GM23248 (cell line): ENCODE results near the gene ACO2. TPM values are rescaled to one million over a fixed set of nuclear protein-coding genes. Genes with fewer than 3 reads are reported as not detected.

Experiments used
- DNase-seq: peaks from one replicate; pipeline ENCODE4 v3.0.0-alpha.2; 2015
- H2AFZ ChIP-seq: fragments of 200-600 bp; sonication (generic); 2 replicates; pipeline ENCODE4 v1.6.1; 2016; ENCODE audit warnings: antibody characterized with exemption
- H3F3A ChIP-seq: fragments of 200-600 bp; sonication (generic); 2 replicates; pipeline ENCODE4 v1.6.1; 2016; ENCODE audit warnings: mild to moderate bottlenecking, antibody characterized with exemption, mixed run types; ENCODE audit not compliant: insufficient read depth
- H3K27ac ChIP-seq: fragments of 200-600 bp; sonication (generic); 2 replicates; pipeline ENCODE4 v1.5.1; 2016; ENCODE audit warnings: mild to moderate bottlenecking
- H3K27me3 ChIP-seq: fragments of 200-600 bp; sonication (generic); replicated peaks from 2 replicates; pipeline ENCODE4 v1.6.1; 2016; ENCODE audit warnings: mild to moderate bottlenecking; ENCODE audit not compliant: insufficient read depth
- H3K36me3 ChIP-seq: fragments of 200-600 bp; sonication (generic); 2 replicates; pipeline ENCODE4 v1.6.1; 2016; ENCODE audit warnings: low read depth, mild to moderate bottlenecking
- H3K4me1 ChIP-seq: fragments of 200-600 bp; sonication (generic); 2 replicates; pipeline ENCODE4 v1.6.1; 2016; ENCODE audit warnings: mild to moderate bottlenecking; ENCODE audit not compliant: insufficient read depth
- H3K4me2 ChIP-seq: fragments of 200-600 bp; sonication (generic); one replicate; pipeline ENCODE4 v1.6.1; 2016; ENCODE audit warnings: mild to moderate bottlenecking; ENCODE audit not compliant: unreplicated experiment
- H3K4me3 ChIP-seq: fragments of 200-600 bp; sonication (generic); 2 replicates; pipeline ENCODE4 v1.5.1; 2016; ENCODE audit warnings: mild to moderate bottlenecking
- H3K79me2 ChIP-seq: fragments of 200-600 bp; sonication (generic); 2 replicates; pipeline ENCODE4 v1.6.1; 2016; ENCODE audit warnings: mild to moderate bottlenecking; ENCODE audit not compliant: insufficient read depth
- H3K9ac ChIP-seq: fragments of 200-600 bp; sonication (generic); 2 replicates; pipeline ENCODE4 v1.6.1; 2016; ENCODE audit warnings: mild to moderate bottlenecking
- H3K9me2 ChIP-seq: fragments of 200-600 bp; sonication (generic); 2 replicates; pipeline ENCODE4 v1.6.1; 2016; ENCODE audit warnings: mixed run types, mild to moderate bottlenecking, moderate library complexity; ENCODE audit not compliant: insufficient read depth
- H3K9me3 ChIP-seq: fragments of 200-600 bp; sonication (generic); one replicate; pipeline ENCODE4 v1.6.1; 2017; ENCODE audit warnings: low read depth
- H4K20me1 ChIP-seq: fragments of 200-600 bp; sonication (generic); 2 replicates; pipeline ENCODE4 v1.6.0; 2016; ENCODE audit not compliant: insufficient read depth
- EZH2 ChIP-seq: fragments of 200-600 bp; sonication (generic); IDR thresholded peaks from 2 replicates; pipeline ENCODE4 v1.6.1; 2018; ENCODE audit warnings: antibody characterized with exemption, mild to moderate bottlenecking; ENCODE audit not compliant: insufficient read depth, poor library complexity, severe bottlenecking
- EZH2phosphoT487 ChIP-seq: fragments of 200-600 bp; sonication (generic); IDR thresholded peaks from 2 replicates; pipeline ENCODE4 v1.6.1; 2018; ENCODE audit warnings: antibody characterized with exemption, moderate library complexity, mild to moderate bottlenecking, low read depth; ENCODE audit not compliant: insufficient read depth
- WGBS, 2 experiments: methylation state at CpG; one replicate each; pipeline ENCODE4 v1.1.6; 2015 to 2017; ENCODE audit warnings: low lambda C conversion rate in 2 of 2, low coverage in 1 of 2; ENCODE audit errors: missing lambda C conversion rate in 2 of 2; 5-methylcytosine and 5-hydroxymethylcytosine counted together
- in situ Hi-C: fragments of 300-500 bp; cut with MboI; formaldehyde crosslinking; loops from 2 replicates; pipeline ENCODE4 v1.15.0; 2020
- polyA plus RNA-seq: library from polyadenylated mRNA; unstranded; fragments of >200 nt; fragmentation: Nextera tagmentation; extraction: Ambion mirVana; gene quantifications from 2 replicates; pipeline ENCODE4 v1.2.1, GENCODE V29; 2016
- total RNA-seq: library from RNA; depleted of rRNA; stranded (reverse); fragments of >200 nt; shearing (Covaris generic); gene quantifications from 2 replicates; pipeline ENCODE4 v1.2.3, GENCODE V29; 2014

Gene ACO2
- total and polyA plus RNA-seq, 2 experiments from 2014 or later, result 41.5 to 68.7 TPM

GRCh38 chr22:41504397-41504796 lies 35.5 kb downstream of the ACO2 start:
- no peak overlapping the region for H3K4me2 ChIP-seq
- no peaks in the 10 kb centered on the region for H3F3A ChIP-seq
- peak; percentile 76 for DNase-seq
- in situ Hi-C loops, result no loop called here
- no peak overlapping the region for H3K27ac ChIP-seq
- no peak overlapping the region for H3K4me3 ChIP-seq
- no peaks in the 10 kb centered on the region for H3K36me3 ChIP-seq
- H3K9ac ChIP-seq, result no peak overlapping the region
- no peaks in the 10 kb centered on the region for H3K27me3 ChIP-seq
- H3K9me3 ChIP-seq, result no peaks in the 10 kb centered on the region
- TF ChIP-seq EZH2 (no peak), EZH2phosphoT487 (no peak)
- no peaks in the 10 kb centered on the region for H4K20me1 ChIP-seq
- H3K79me2 ChIP-seq, result peaks cover 6% of the 10 kb centered on the region; the same call in 1 of the 2 replicates
- H2AFZ ChIP-seq, result no peak overlapping the region
- peaks cover 4% of the 10 kb centered on the region; the same call in 1 of the 2 replicates for H3K4me1 ChIP-seq
- no peaks in the 10 kb centered on the region for H3K9me2 ChIP-seq
- 41 to 54% methylated on average over 7 of the region's 7 CpGs for WGBS, 2 experiments

GRCh38 chr22:41504816-41505215 lies 35.9 kb downstream of the ACO2 start:
- H2AFZ ChIP-seq, result no peak overlapping the region
- H3K4me3 ChIP-seq, result no peak overlapping the region
- H3K27me3 ChIP-seq, result no peaks in the 10 kb centered on the region
- H4K20me1 ChIP-seq, result no peaks in the 10 kb centered on the region
- DNase-seq, result no peak
- no peaks in the 10 kb centered on the region for H3K9me2 ChIP-seq
- no peak for TF ChIP-seq EZH2
- TF ChIP-seq EZH2phosphoT487, result no peak
- no peak overlapping the region for H3K27ac ChIP-seq
- no peaks in the 10 kb centered on the region for H3K9me3 ChIP-seq
- 0 out of 2 replicates have a peak, but pooled peaks cover 3% of the 10 kb centered on the region for H3K79me2 ChIP-seq
- H3K9ac ChIP-seq, result no peak overlapping the region
- peaks cover 4% of the 10 kb centered on the region; the same call in 1 of the 2 replicates for H3K4me1 ChIP-seq
- 81 to 90% methylated on average over 4 of the region's 4 CpGs for WGBS, 2 experiments
- no peaks in the 10 kb centered on the region for H3K36me3 ChIP-seq
- no peaks in the 10 kb centered on the region for H3F3A ChIP-seq
- H3K4me2 ChIP-seq, result no peak overlapping the region
- in situ Hi-C loops, result no loop called here

GRCh38 chr22:41505511-41506220 lies 36.7 kb downstream of the ACO2 start:
- no peaks in the 10 kb centered on the region for H3K9me2 ChIP-seq
- no peaks in the 10 kb centered on the region for H3K27me3 ChIP-seq
- DNase-seq, result no peak
- H3K4me3 ChIP-seq, result no peak overlapping the region
- no peaks in the 10 kb centered on the region for H3F3A ChIP-seq
- H3K4me2 ChIP-seq, result no peak overlapping the region
- WGBS, 2 experiments, result 90 to 93% methylated on average over 10 of the region's 10 CpGs
- TF ChIP-seq EZH2phosphoT487, result no peak
- TF ChIP-seq EZH2, result no peak
- H2AFZ ChIP-seq, result no peak overlapping the region
- no peaks in the 10 kb centered on the region for H4K20me1 ChIP-seq
- 0 out of 2 replicates have a peak, but pooled peaks cover 3% of the 10 kb centered on the region for H3K79me2 ChIP-seq
- no peaks in the 10 kb centered on the region for H3K9me3 ChIP-seq
- no peak overlapping the region for H3K27ac ChIP-seq
- in situ Hi-C loops, result no loop called here
- H3K4me1 ChIP-seq, result peaks cover 4% of the 10 kb centered on the region; the same call in 1 of the 2 replicates
- H3K36me3 ChIP-seq, result no peaks in the 10 kb centered on the region
- H3K9ac ChIP-seq, result no peak overlapping the region

- no peak for TF ChIP-seq EZH2
- no peak for TF ChIP-seq EZH2phosphoT487
- 88 to 91% methylated on average over 22 to 23 of the region's 23 CpGs for WGBS, 2 experiments
- Histone ChIP-seq H3K9me3 (no peaks in the 10 kb centered on the region), H3K27ac (no peak overlapping the region), H2AFZ (no peak overlapping the region), H3K9me2 (no peaks in the 10 kb centered on the region), H3K9ac (no peak overlapping the region), H3K4me3 (no peak overlapping the region), H3K27me3 (no peaks in the 10 kb centered on the region), H4K20me1 (no peaks in the 10 kb centered on the region), H3K36me3 (no peaks in the 10 kb centered on the region), H3K4me2 (no peak overlapping the region), H3F3A (no peaks in the 10 kb centered on the region), H3K79me2 (0 out of 2 replicates have a peak, but pooled peaks cover 3% of the 10 kb centered on the region), H3K4me1 (peaks cover 6% of the 10 kb centered on the region)
- no peak for DNase-seq
- in situ Hi-C loops, result no loop called here
These were observed 38.6 kb downstream of the ACO2 start for GRCh38 chr22:41507330-41508063.
